HUES64 (cell line): ENCODE data around the gene MCF2L2. TPM values are rescaled to one million over a fixed set of nuclear protein-coding genes. Genes with fewer than 3 reads are reported as not detected.
"Not testable (repeated sequence)": the region's sequence is repeated elsewhere in the genome, so short reads cannot be mapped to it uniquely, and the experiment has no call there.

Experiments used
- H3K27ac ChIP-seq: 2 replicates; pipeline ENCODE4 v1.7.0; 2013; ENCODE audit warnings: low read depth, low read length, inconsistent platforms
- H3K27me3 ChIP-seq: 2 replicates; pipeline ENCODE4 v1.6.1; 2013; ENCODE audit warnings: mild to moderate bottlenecking, low read length; ENCODE audit not compliant: insufficient read depth
- H3K36me3 ChIP-seq: 2 replicates; pipeline ENCODE4 v1.6.1; 2013; ENCODE audit warnings: mild to moderate bottlenecking, low read length; ENCODE audit not compliant: insufficient read depth
- H3K4me1 ChIP-seq: 2 replicates; pipeline ENCODE4 v1.6.1; 2013; ENCODE audit warnings: mild to moderate bottlenecking, low read length, moderate library complexity; ENCODE audit not compliant: insufficient read depth
- H3K4me3 ChIP-seq: 2 replicates; pipeline ENCODE4 v1.5.1; 2013; ENCODE audit warnings: mild to moderate bottlenecking, low read length, moderate library complexity
- H3K9ac ChIP-seq: 2 replicates; pipeline ENCODE4 v1.6.1; 2013; ENCODE audit warnings: mild to moderate bottlenecking, low read depth, low read length
- H3K9me3 ChIP-seq: 2 replicates; pipeline ENCODE4 v1.6.1; 2013; ENCODE audit warnings: low read depth, low read length; ENCODE audit not compliant: insufficient read depth
- WGBS: fragments of 150-250, 120-280 bp; methylation state at CpG from one replicate; pipeline ENCODE4 v1.1.7; 2013; ENCODE audit warnings: missing lambda C conversion rate; 5-methylcytosine and 5-hydroxymethylcytosine counted together
- polyA plus RNA-seq, 2 experiments: library from polyadenylated mRNA; stranded (reverse); fragments of 50-300 nt; gene quantifications; one replicate each; pipeline ENCODE4 v1.2.3, GENCODE V29; 2013

MCF2L2 gene, protein sequence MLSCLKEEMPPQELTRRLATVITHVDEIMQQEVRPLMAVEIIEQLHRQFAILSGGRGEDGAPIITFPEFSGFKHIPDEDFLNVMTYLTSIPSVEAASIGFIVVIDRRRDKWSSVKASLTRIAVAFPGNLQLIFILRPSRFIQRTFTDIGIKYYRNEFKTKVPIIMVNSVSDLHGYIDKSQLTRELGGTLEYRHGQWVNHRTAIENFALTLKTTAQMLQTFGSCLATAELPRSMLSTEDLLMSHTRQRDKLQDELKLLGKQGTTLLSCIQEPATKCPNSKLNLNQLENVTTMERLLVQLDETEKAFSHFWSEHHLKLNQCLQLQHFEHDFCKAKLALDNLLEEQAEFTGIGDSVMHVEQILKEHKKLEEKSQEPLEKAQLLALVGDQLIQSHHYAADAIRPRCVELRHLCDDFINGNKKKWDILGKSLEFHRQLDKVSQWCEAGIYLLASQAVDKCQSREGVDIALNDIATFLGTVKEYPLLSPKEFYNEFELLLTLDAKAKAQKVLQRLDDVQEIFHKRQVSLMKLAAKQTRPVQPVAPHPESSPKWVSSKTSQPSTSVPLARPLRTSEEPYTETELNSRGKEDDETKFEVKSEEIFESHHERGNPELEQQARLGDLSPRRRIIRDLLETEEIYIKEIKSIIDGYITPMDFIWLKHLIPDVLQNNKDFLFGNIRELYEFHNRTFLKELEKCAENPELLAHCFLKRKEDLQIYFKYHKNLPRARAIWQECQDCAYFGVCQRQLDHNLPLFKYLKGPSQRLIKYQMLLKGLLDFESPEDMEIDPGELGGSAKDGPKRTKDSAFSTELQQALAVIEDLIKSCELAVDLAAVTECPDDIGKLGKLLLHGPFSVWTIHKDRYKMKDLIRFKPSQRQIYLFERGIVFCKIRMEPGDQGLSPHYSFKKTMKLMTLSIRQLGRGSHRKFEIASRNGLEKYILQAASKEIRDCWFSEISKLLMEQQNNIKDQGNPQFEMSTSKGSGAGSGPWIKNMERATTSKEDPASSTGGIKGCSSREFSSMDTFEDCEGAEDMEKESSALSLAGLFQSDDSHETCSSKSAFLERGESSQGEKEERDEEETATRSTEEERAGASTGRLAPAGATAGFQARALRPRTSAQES
- 3.6 TPM for polyA plus RNA-seq (2013, experiment 1 of 2)
- polyA plus RNA-seq (2013, experiment 2 of 2), result 4.6 TPM

DNA sequence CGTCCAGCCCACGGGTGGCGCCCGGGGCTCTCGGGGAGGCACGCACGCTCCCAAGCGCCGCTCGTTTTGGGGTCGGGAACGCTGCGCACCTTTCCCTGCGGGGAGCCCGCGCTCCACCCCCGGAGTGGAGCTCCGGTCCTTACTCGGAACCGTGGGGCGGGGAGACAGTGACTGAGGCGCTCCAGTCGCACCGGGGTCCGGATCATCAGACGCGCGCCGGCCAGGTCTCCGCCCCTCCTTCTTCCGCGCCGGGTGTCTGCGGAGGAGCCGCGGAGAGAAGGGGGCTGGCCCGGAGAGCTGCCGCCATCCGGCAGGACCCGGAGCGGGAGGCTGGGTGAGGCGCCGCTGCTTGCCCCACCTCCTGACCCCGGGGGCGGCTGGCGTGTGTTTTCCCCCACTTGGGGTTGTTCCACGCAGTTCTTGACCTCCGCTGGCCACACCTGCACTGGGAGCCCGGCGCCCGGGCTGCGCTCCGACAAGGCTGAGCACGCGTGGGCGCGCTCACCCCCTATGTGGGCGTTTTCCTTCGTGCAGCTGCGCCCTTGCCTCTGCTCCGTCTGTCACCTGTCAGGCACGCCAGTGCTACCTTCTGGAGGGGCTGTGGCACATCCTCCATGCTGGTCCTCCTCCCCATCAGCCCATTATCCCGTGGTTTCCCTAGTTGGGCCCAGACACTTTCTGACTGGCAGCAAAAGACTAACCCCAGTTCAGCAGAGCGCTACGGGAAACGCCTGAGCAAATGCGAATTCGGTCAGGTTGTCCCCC is at the start of gene MCF2L2:
TSS of gene MCF2L2 (minus strand) at position 173 of the 765 bp plus-strand sequence. CDS start 642 bp downstream, outside the sequence.
- Histone ChIP-seq H3K4me3 (peak within 1 kb of the TSS; percentile 68), H3K9me3 (no peaks in the 10 kb centered on the region), H3K4me1 (peaks cover 11% of the 10 kb centered on the region), H3K36me3 (no peaks in the 10 kb centered on the region), H3K27me3 (peaks cover 22% of the 10 kb centered on the region), H3K9ac (peak within 1 kb of the TSS; percentile 60), H3K27ac (peak within 1 kb of the TSS; percentile 62; the same call in 1 of the 2 replicates)
- WGBS, result under 1% methylated on average over 68 of the region's 68 CpGs

DNA sequence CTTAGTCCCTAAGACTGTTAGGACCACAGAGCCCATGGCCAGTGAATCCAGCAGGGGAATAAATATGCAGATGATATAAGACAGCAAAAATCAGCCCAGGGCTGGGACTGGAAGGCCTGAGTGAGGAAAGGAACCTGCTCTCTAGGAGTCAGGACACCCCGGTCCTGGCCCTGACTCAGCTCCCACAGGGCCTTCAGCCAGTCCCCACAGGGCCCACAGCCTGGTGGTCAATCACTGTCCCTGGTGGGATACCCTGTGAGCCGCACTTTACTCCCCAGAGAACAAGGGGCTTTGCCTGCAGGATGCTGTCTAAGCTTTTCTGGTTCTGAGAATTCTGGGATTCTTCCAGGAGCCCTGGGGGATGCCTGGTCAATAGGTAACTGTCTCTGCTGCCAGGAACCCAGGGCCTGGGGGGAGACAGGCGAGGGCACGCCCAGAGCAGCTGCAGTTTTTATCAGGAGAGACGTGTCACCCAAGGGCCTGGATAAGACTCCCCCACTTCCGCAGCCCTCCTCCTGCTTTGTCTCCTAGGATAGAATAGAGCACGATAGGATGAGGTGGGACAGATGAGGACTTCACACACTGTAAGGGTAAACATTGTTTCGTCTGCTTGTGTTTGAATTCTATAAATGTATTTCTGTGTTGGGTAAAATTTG is 49.5 kb upstream of the MCF2L2 start:
- Histone ChIP-seq H3K36me3 (no peaks in the 10 kb centered on the region), H3K9me3 (no peaks in the 10 kb centered on the region), H3K27me3 (no peaks in the 10 kb centered on the region), H3K4me3 (no peak overlapping the region), H3K9ac (no peak overlapping the region), H3K4me1 (peaks cover 5% of the 10 kb centered on the region), H3K27ac (no peak overlapping the region)
- 83% methylated on average over 8 of the region's 8 CpGs for WGBS

DNA sequence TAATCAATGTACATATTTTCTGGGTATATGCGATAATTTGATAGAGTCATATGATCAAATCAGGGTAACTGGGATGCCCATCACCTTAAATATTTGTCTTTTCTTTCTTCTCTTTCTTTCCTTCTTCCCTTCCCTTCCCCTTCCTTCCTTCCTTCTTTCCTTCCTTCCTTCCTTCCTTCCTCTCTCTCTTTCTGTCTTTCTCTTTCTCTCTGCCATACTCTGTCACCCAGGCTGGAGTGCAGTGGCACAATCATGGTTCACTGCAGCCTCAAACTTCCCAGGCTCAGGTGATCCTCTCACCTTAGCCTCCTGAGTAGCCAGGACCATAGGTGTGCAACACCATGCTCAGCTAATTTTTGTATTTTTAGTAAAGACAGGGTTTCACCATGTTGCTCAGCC is 47.3 kb upstream of the MCF2L2 start:
- H3K4me3 ChIP-seq, H3K9ac ChIP-seq, H3K36me3 ChIP-seq, H3K9me3 ChIP-seq, H3K27me3 ChIP-seq, H3K27ac ChIP-seq, H3K4me1 ChIP-seq: not testable (repeated sequence)
- no CpG with 5 or more reads among the region's 1 CpG for WGBS

DNA sequence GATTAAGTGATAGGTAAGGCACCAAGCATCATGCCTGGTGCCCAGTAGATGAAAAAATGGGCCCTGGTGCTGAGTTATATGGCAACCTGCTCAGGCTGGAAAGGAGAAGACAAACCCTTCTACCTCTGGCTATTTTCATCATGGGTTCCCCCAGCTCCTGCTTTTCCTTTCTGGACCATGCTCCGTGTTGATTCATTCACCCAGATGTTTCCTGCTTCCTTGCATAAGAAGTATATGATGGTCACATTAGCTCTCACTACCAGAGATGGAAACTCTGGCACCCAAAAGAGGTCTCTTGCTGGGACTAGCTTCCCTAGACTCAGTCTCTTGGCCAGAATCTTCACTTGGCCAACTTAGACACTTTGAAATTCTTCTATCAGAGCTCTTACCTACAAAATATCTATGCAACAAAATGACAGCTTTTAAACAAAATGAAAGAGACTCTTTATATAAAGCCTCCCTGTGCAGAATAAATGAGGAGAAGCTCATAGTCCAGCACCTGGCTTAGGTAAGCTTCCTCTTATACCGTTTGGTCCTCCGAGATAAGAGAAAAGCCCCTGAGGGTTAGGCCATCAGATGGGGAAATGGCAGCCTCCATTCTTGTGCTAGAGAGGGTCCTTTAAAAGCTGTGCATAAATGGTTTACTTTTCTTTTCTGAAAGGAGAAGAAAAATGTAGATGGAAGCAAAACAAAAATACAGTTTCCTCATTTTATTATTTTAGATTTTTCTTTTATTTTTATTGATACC is 46.8 kb upstream of the MCF2L2 start:
- H3K9ac ChIP-seq, result no peak overlapping the region
- WGBS, result 94% methylated on average over 3 of the region's 3 CpGs
- H3K27ac ChIP-seq, result no peak overlapping the region
- H3K27me3 ChIP-seq, result no peaks in the 10 kb centered on the region
- no peak overlapping the region for H3K4me3 ChIP-seq
- peaks cover 5% of the 10 kb centered on the region for H3K4me1 ChIP-seq
- no peaks in the 10 kb centered on the region for H3K36me3 ChIP-seq
- no peaks in the 10 kb centered on the region for H3K9me3 ChIP-seq

DNA sequence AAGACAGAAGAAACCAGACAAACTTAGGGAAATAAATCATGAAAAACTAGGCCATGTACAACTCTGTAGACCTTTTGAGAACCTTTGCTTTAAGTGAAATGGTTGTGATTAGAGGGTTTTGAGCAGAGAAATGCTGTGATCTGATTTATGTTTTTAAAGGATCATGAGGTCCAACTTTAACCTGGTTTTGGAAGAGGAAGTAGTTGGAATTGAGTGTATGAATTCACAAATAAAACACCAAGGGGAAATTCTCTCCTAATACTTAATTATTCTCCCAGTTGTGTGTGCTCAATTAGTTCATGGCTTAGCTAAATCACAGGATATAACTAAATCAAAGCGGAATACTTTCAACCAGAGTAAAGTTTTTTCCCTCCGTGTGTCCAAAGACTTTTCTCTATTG is 45.5 kb upstream of the MCF2L2 start:
- WGBS, result 97% methylated on average over 2 of the region's 2 CpGs
- no peaks in the 10 kb centered on the region for H3K9me3 ChIP-seq
- H3K4me1 ChIP-seq, result no peaks in the 10 kb centered on the region
- no peak overlapping the region for H3K4me3 ChIP-seq
- no peak overlapping the region for H3K27ac ChIP-seq
- no peak overlapping the region for H3K9ac ChIP-seq
- no peaks in the 10 kb centered on the region for H3K27me3 ChIP-seq
- H3K36me3 ChIP-seq, result no peaks in the 10 kb centered on the region

DNA sequence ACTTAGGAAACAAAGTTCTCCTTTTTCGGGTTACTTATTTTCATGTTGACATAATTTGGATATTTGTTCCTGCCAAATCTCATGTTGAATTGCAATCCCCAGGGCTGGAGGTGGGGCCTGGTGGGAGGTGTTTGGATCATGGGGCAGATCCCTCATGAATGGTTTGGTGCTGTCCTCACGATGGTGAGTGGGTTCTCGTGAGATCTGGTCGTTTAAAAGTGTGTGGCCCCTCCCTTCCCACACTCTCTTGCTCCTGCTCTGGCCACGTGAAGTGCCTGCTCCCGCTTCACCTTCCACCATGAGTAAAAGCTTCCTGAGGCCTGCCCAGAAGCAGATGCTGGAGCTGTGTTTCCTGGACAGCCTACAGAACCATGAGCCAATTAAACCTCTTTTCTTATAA is 43.7 kb upstream of the MCF2L2 start:
- no peaks in the 10 kb centered on the region for H3K27me3 ChIP-seq
- no peak overlapping the region for H3K9ac ChIP-seq
- no peaks in the 10 kb centered on the region for H3K4me1 ChIP-seq
- no peaks in the 10 kb centered on the region for H3K36me3 ChIP-seq
- no peak overlapping the region for H3K4me3 ChIP-seq
- no peak overlapping the region for H3K27ac ChIP-seq
- 94% methylated on average over 6 of the region's 6 CpGs for WGBS
- no peaks in the 10 kb centered on the region for H3K9me3 ChIP-seq

DNA sequence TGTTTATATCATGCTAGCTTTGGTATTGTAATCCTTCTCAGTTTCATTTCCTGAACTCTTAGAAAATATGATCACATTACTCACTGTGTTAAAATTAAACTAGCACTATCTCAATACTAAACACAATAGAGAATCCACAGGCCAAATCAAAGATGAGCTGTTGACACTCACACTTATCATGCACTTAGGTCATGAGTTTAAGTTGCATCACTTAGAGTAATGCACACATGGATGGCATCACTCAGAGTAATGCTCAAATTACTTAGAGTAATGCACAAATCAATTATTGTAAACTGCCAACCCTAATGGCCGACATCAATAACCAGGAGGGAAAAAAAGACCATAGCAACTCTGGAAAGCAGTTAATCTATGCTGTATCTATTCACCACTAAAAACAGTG is 40.0 kb upstream of the MCF2L2 start:
- no peaks in the 10 kb centered on the region for H3K9me3 ChIP-seq
- no peak overlapping the region for H3K4me3 ChIP-seq
- WGBS, result 87% methylated on average over 1 of the region's 1 CpG
- no peaks in the 10 kb centered on the region for H3K27me3 ChIP-seq
- no peaks in the 10 kb centered on the region for H3K36me3 ChIP-seq
- H3K9ac ChIP-seq, result no peak overlapping the region
- H3K27ac ChIP-seq, result no peak overlapping the region
- H3K4me1 ChIP-seq, result no peaks in the 10 kb centered on the region

DNA sequence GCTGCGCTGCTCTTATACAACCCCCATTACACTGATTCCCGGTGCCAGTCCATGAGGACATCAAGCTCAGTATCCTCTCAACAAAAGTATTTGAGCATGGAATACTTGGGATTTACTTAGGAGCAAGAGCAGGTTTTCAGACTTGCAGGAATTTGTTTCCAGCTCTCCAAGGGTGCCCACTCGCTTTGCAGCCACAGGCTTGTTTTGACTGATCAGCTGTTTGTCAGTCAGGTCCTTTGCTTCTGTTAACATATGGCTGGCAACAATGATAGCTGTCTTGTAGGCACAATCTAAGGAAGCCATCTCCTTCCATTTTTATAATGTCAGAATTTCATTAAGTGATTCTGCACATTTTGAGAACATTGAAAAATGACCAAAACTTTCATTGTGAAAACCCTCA is 38.2 kb upstream of the MCF2L2 start:
- Histone ChIP-seq H3K27ac (no peak overlapping the region), H3K9me3 (no peaks in the 10 kb centered on the region), H3K9ac (no peak overlapping the region), H3K27me3 (no peaks in the 10 kb centered on the region), H3K4me1 (no peaks in the 10 kb centered on the region), H3K4me3 (no peak overlapping the region), H3K36me3 (no peaks in the 10 kb centered on the region)
- WGBS, result 83% methylated on average over 3 of the region's 3 CpGs

DNA sequence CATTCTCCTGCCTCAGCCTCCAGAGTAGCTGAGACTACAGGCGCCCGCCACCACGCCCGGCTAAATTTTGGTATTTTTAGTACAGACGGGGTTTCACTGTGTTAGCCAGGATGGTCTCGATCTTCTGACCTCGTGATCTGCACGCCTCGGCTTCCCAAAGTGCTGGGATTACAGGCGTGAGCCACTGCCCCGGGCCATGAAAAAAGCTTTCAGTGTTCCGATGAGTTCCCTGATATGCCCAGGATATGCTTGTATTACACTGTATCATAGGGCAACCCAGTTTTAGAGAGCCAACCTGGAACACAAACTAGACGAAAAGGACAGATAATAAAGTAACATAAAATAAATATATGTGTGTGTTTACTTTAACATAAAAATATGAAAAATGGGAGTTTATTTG is 37.3 kb upstream of the MCF2L2 start:
- H3K36me3 ChIP-seq, H3K4me1 ChIP-seq, H3K9me3 ChIP-seq, H3K4me3 ChIP-seq, H3K9ac ChIP-seq, H3K27ac ChIP-seq, H3K27me3 ChIP-seq: not testable (repeated sequence)
- WGBS, result 94% methylated on average over 12 of the region's 13 CpGs

DNA sequence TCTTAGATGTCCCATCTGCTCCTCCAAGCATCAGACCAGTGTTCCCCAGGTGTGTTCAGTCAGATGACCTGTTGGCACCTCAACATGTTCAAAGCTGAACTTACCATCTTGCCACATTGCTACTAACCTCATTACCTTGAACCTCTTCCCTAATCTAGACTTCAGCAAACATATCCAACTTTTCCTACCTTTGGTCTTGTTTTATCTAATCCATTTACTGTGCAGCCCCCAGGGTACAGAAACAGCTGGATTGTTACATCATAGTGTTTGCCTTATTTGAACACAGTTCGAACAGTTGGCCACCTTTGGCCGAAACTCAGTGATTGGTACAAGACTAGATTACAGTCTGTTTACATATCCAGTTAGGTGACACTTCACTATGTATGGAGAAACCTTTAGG is 36.1 kb upstream of the MCF2L2 start:
- Histone ChIP-seq H3K4me1 (no peaks in the 10 kb centered on the region), H3K27ac (no peak overlapping the region), H3K27me3 (no peaks in the 10 kb centered on the region), H3K36me3 (no peaks in the 10 kb centered on the region), H3K9ac (no peak overlapping the region), H3K4me3 (no peak overlapping the region), H3K9me3 (peaks cover 6% of the 10 kb centered on the region; the same call in 1 of the 2 replicates)
- WGBS, result 96% methylated on average over 2 of the region's 2 CpGs
